ENCODE results near the gene TAPT1.
"Not testable (repeated sequence)": the region's sequence is repeated elsewhere in the genome, so short reads cannot be mapped to it uniquely, and the experiment has no call there.

TAPT1 gene

DNA sequence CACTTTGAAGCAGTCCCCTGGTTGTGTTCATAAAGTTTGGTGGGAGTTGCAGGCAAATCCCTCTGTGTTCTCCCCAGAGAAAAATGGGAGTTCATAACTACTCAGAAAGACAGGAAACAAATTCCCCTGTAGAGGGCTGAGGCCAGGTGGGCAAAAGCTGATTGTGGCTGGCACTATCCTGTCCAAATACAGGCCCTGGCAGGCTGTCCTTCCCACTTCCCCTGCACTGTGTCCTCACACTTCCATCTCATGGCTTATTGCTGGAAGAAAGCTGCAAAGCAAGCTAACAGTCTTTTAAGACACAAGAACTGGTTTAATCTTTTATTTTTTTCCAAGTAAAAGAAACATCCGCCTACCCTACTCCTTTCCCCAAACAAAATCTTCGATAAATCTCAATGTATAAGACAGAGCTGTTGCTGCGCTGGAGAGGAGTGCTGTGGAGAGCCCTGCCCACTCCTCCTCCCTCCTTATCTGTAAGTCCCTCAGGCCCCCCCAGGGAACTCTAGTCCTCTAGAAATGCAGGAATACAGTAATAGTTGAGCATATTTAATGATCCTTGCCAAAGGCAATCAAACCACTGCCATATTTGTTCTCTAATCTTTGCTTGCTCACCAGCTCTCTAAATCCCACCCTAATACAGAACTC lies 14.0 kb downstream of the TAPT1 start:
- no peak for DNase-seq (ENCODE audit: low read depth)

DNA sequence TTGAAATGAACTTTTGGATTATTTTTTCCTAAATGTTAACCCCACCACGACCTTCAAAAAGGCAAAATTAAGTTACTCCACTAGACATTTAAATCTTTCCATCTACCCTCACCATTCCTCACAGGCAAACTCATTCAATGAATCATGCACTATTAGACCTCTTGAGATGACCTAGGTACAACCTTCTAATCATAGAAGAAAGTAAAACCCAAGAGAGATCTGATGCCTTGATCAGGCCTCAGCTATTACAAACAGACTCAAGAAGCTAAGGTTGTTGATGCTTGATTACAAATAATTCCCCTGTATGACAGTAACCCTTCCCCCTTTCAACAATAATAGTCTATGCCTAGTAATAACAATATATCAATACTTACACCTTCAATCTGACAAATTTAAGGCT lies 18.9 kb downstream of the TAPT1 start:
- no peak for DNase-seq (ENCODE audit: low read depth)

DNA sequence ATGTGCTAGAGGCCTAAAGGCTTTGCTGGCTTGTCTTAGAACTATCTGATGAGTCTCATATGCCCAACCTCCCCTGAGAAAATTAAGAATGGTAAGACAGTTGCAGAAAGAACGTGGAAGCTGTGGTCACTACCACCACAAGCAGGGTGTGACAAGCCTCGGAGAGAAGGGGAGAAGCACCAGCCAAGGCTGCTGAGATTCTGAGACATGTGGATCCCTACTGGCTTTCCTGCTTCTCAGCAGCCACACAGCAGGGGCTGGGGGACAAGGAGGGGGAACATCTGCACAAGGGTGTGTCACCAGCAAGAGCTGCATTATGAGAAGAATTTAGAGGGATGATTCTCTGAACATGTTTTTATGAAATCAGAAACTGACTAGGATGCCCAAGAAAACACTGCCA lies 19.4 kb downstream of the TAPT1 start:
- no peak for DNase-seq (ENCODE audit: low read depth)

DNA sequence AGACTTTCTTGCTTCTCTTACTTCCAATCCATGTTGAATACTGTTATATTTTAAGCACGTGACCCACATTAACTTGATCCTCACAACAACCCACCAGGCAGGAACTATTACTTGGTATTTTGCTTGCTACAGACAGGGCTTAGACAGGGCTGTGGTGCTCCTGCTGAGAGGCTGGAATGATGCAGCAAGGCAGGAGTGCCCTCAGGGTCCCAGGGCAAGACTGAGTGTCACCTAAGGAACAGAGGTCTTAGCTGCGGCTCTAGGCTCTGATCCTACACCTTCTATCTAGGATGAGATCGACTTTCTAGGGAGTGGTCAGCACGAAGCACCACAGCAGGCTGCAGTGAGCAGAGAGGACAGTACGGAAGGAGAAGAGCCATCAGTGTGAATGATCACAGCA lies 20.0 kb downstream of the TAPT1 start:
- no peak for DNase-seq (ENCODE audit: low read depth)

DNA sequence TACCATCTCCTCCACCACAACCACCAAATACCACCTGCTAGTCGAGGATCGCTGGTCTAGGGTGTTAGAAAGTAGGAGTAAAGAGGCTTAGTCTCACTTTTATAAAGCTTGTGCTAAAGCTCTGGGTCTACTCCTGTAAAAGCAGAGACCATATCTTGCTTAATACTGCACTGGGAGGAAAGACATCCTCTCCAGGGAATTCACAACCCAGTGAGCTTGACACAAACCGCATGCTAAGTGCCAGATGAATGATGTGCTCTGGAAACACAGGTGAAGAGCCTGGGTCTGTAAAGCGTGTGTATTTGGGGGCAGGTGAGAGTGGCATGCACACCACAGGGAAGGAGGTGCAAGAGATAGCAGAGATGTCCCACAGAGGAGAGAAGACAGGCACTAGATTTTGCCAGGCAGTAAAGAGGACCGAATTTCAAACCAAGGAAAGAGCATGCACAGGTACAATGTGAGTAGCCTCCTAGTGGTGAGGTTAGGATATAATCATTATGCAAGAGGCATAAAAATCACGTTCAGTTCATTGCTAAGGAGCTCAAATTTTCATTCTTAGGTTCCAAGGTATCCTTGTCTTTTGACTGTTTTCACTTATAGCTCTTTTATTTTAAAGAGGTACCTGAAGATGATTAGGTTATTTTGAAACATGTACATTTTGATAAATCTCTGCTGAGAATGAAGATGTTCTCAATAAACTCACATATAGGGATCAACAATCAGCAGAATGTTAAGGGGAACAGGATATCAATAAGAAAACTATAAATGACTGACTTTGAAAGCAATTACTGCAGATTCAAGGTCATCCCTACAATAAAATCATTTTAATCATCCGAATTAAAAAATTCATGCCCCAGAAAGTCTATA lies 20.7 kb downstream of the TAPT1 start:
- DNase-seq (ENCODE audit: low read depth): peak; percentile 23

DNA sequence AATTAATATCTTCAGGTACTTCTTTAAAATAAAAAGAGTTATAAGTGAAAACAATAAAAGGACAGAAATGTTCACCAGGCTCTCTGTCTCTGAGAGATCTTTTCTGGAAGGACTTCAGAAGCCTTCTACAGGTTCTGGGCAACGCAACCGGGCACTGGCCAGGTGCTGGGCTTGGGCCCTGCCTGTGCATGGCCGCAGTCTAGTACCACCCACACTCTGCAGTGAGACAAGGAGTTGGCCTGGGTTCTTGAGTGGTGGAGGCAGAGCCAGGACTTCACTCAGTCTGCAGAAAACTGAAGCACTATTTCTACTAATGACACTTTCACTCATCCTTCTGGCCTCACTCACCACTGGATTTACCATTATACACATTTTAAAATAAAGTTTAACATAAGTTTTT lies 21.8 kb downstream of the TAPT1 start:
- no peak for DNase-seq (ENCODE audit: low read depth)

DNA sequence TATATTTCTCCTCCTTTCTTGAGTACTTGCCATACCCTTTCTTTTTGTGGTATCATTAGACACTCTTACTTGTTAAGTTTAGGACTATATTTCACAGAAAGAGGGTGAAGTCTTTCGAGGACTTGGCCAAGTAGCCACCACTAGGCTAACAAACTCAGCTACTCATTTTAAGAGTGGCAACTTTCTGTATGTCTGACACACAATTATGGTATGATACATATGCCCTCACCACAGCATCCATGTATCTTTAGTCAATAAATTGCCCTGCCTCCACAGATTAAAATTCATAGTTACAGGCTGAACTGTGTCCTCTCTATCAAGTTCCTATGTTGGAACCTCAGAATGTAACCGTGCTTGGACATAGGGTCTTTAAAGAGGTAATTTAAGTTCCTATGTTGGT lies 23.2 kb downstream of the TAPT1 start:
- DNase-seq (ENCODE audit: low read depth): no peak

DNA sequence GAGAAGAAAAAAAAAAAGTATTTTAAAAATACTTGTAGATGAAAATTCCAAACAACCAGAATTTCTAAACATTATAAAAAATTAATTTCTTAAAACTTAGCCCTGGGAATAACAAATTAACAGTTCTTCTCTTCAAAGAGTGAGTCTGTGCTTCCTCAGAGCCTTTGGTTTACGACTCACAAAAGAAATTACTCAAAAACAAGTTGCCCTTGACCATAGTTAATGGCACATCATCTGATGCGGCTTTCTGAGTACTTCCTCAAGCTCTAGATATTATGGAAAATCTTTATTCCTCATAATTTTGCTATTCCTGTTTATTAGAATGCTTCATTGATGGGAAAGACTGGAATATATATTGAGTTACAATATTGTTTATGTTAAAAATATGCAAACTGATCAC lies 23.7 kb downstream of the TAPT1 start:
- no peak for DNase-seq (ENCODE audit: low read depth)

DNA sequence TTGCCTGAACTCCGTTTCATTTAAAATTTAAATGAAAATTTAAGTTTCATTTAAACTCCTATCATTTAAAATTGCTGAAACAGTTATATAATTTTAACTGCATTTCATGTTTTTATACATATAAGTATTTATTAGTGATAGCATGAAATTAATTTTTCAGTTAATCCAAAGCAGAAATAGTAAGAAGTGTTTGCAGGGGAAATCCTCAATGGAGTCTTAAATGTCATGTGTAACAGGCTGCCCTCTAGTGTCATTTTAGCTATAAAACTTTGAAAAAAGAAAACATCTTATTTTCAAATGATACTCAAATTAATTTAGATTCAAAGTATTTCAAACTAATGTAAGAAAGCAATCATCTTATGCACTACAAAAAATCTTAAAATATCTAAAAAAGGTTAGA lies 27.2 kb downstream of the TAPT1 start:
- peak; percentile 23 for DNase-seq (ENCODE audit: low read depth)

DNA sequence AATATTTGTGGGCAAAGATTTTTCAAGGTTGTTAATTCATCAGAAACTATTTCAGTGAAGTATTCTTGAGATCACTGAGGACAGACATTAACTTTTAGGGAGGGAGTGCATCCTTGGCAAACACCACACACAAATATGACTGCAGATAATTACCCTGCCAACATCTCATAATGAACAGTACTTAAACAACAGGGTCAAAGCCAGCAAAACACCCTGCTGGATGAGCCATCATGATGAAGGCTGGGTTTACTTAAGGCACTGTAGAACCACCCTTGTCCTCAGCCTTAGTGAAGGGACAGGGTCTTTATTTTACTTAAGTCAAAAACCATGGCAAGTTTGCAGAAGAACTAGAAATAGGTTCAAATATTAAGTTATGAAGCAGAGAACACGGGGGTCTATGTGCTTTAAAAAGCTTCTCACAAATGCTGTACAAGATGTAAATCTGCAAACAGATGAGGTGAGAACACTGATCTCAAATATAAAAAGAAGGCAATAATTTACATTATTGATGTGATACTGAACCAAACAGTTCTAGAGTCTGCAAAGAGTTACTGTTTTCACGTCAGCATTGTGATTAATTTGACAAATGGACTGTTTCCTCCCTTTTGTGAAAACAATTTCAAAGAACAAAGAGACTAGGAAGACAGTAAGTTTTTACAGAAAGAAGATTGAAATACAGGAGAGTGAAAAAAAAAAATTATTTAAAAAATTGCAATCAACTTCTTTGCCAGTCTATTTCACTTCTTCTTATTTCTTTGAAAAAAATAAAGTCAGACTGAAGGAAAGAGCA lies 28.2 kb downstream of the TAPT1 start:
- no peak for DNase-seq (ENCODE audit: low read depth)

DNA sequence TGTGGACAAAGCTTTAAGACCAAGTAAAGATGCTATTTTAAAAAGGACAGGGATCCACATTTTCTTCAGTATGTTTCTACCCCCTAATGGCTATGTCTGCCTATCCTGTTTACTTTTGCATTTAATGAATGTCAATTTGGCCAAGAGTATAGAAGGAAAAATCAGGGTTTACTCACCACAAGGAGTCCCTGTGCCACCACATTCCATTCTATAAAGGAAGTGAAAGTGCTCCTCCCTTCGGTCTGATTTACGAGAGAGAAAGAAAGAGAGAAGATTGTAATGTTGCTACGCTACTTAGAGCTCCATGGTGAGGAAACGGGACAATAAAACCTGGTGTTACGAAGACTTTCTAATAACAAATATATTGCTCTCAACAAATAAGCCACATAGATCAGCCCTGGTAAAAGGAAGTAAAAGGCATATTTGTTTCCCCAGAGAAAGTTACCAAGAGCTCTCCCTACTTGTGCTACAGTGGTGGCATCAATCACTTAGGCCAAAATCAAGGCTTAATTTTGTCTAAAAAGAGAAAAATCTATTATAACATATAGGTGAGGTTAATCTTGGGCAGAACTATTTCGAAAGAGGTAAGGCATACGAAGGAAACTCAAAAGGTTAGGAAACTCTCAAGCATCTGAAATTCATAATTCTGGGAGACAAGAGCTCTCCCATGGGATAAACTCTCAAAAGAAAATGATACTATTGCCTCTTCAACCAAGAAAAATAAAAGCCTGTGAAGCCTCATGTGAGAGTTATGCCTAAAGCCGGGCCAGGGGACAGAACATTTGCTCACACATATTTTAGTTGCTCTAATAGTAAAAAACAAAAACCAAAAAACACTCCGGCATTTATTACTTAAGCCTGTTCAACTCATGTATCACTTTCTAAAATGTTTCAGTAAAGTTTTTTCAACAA lies 29.5 kb downstream of the TAPT1 start:
- DNase-seq (ENCODE audit: low read depth): peak; percentile 79

DNA sequence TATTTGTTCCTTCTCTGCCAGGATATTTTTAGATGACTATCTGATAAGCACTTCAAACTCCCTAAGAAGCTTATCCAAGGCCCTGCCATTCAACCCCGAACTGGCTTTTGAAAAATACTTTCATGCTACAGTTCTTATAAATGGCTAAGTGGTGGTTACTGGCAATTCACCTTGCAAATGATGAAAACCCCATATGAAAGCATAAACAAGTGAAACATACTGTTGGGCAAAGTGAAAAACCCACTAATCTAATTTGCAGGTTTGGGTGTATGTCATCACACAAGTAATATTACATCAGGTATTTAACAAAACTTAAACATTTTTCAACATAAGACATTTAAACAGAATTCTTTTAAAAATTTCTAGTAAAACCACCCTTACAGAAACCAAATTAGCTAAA lies 31.1 kb downstream of the TAPT1 start:
- no peak for DNase-seq (ENCODE audit: low read depth)

DNA sequence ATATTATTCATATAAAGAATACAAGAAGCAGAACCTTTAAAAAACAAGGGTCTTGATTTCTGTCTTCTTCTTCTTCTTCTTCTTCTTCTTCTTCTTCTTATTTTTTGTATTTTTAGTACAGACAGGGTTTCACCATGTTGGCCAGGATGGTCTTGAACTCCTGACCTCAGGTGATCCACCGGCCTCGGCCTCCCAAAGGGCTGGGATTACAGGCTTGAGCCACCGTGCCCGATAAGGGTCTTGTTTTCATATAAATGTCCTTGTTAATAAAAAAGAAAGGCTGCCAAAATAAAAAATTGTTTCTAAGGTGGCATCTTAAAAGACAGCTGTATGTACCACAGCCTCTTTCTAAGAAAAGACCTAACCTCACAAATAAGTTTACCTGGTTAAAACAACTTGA lies 31.5 kb downstream of the TAPT1 start:
- DNase-seq (ENCODE audit: low read depth): not testable (repeated sequence)

DNA sequence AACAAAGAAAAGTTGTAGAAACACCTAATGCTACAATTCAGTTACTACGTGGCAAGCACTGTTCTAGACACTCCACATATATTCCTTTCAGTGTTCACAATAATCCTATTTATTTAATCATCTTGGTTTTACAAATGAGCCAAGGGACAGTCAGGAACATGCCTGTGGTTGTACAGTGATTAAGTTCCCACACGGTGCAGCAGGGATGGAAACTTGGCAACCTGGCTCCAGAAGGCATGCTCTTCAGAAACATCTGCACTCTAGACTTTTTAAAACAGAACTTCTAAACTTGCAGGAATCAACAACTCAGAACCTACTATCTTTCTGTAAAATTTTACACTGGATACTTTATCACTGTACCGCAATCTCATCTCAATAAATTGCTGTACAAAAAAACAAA lies 32.1 kb downstream of the TAPT1 start:
- DNase-seq (ENCODE audit: low read depth): peak; percentile 39

DNA sequence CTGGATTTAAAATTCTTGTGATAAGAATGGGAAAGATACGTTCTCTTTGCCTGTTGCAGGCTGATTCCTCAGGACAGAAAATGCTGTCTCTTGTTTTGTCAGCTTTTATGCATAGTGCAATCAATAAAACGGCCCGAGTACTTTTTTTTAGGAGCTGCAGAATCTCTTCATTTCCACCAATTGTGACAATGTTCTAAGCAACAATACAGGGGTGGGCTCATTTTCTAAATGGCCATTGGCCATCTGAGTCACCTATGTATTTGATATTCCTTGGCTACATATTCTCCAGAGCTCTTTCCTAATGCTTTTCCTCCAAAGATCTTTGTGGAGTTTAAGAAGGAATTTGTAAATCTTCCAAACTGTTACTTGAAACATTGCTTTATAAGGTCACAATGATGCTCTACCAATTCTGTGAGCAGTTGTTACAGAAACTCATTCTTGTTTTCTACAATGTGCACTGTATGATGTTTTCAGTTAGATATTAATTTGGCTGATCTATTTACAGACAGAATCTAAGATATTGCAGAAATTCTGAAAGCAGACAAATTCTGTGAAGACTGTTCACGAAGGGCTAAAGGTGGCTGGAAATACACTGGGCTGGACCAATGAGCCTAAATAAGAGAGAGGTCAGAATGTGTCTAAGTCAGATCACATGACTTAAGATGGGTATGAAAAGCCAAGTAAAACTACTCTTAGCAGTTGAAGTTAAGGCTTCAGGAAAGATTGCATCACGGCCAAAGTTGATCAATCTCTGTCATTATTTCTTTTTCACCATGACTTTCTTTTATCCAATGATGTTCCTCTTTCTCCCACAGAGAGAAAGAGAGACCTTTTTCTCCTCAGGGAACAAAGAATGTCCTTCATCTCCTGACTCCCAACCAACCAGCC lies 33.4 kb downstream of the TAPT1 start:
- DNase-seq (ENCODE audit: low read depth): no peak

DNA sequence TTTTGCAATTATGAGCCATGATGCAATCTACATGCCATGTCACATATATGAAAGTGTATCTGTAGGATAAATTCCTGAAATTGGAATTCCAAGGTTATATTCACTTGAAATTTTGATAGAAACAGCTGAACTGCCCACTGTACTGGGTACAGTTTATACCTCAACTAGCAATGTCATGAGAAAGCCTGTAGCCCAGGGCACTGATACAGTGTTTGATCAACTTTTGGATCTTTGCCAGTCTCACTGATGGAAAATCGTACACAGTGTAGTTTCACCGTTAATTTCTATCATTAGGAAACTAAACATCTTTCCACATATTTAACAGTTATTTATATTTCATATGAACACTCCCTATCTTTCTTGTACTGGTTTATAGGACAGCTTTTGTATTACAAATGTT lies 34.2 kb downstream of the TAPT1 start:
- no peak for DNase-seq (ENCODE audit: low read depth)

DNA sequence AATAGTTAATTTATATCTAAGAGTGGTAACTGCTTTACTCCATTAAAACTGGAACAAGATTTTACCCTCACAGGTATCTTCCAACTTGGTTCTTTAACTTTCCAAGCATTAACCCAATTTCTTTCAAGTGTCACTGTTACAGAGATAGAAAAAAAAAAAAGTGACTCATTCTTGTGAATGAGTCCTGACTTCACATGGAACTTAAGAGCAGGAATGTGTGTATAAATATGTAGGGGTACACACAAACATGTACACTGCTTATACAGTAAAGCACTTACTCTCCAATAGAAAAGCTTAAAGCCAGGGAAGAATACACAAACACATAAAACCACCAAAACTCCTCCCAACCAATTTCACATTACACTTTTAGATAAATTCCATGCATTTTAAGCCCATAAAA lies 38.8 kb downstream of the TAPT1 start:
- DNase-seq (ENCODE audit: low read depth): peak; percentile 14

DNA sequence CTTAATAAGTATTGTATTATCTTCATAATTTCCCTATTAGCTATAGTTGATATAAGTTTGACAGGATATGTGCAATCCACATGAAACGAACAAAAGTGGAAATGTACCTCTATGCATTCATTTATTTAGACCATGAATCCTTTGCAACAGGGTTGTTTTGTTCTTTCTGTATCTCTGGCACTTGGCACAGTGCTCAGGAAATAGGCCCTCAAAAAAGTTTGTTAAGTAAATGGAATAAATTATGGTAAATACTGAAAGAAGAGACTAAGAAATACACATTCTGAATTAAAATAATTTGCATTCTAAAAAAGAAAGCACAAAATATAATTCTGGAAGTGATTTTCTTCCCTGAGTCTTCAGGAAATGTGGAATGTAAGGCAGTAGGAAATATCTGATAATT lies 39.3 kb downstream of the TAPT1 start:
- DNase-seq (ENCODE audit: low read depth): no peak

DNA sequence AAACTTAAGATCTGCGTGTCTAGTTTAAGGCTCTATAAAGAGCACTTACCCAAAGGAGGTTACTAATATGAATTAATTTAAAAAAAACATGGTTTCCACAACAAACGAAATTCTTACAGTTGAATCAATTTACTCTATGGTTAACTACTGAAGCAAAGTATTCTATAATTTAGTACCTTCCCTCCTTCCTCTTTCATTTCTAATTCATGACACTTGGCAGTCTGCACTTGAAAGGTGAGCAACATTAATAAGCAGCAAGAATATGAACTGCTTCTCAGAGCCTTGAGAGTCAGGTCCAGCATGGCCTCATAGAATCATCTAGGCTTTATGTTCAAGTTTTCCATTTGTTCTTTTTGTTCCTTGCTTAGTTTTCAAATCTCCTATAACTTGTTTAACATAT lies 42.7 kb downstream of the TAPT1 start:
- DNase-seq (ENCODE audit: low read depth): no peak

DNA sequence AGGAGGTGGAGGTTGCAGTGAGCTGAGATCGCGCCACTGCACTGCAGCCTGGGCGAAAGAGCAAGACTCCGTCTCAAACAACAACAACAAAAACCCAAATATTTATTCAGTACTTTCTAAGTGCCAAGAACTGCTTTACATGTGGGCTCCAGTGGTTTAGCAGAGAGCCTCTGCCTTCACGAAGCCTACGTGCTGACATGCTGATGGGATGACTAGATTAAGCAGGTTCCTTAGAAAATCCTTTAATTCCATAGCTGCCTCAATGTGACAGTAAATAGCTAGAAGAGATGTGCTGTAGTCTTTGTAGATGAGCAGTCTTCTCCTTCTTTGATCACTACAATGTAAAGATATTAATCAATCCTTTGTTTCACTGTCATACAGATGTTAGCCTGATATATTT lies 49.6 kb downstream of the TAPT1 start:
- DNase-seq (ENCODE audit: low read depth): no peak

DNA sequence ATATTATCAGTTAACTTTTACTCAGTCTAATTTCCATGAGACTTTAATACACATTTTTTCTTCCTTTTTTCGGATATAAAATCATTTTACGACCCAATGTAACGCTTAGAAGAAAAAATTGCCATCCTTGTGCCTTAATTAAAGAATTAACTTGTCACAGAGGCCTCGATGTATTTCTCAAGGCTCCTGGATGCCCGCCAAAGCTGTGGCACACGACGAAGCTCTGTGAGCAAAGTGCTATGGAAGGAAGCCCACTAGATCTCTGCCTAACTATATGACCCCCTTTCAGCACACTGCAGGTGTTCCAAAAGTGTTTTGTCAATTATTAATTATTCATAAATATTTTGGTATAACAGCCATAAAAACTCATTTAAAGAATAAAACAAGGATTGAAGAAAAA lies 54.4 kb downstream of the TAPT1 start:
- DNase-seq (ENCODE audit: low read depth): no peak
